Measurements from ENCODE around the gene ADISSP. TPM values are rescaled to one million over a fixed set of nuclear protein-coding genes. Genes with fewer than 3 reads are reported as not detected.

ADISSP gene
- total RNA-seq, 3 donors from 2014 or later: 63.3 to 102 (median 84.2) TPM

Other genes with a start within 250 kb of the ADISSP start
- not detected for gene GFRA4, start 104.4 kb downstream of the ADISSP start, total RNA-seq
- gene ADAM33, start 85.7 kb downstream of the ADISSP start, total RNA-seq: not detected
- under 1 TPM; 0.05 TPM for gene SIGLEC1, start 55.2 kb downstream of the ADISSP start, total RNA-seq
- under 1 TPM in 1 of 3 donors, not detected in 2; 0.08 TPM for gene HSPA12B, start 35.1 kb downstream of the ADISSP start, total RNA-seq
- under 1 TPM in 1 of 3 donors, not detected in 2; 0.18 TPM for gene SPEF1, start 13.7 kb upstream of the ADISSP start, total RNA-seq
- gene CENPB, start 19.0 kb upstream of the ADISSP start, total RNA-seq: 10 to 100 TPM; 77.9 to 91.4 (median 89.2) TPM
- gene CDC25B, start 28.6 kb upstream of the ADISSP start, total RNA-seq: 10 to 100 TPM; 32.8 to 40.8 (median 34.7) TPM
- 10 to 100 TPM; 14.2 to 17.3 (median 14.7) TPM for gene AP5S1, start 52.8 kb upstream of the ADISSP start, total RNA-seq
- gene MAVS, start 79.1 kb upstream of the ADISSP start, total RNA-seq: 10 to 100 TPM; 25.5 to 26.2 (median 25.6) TPM
- gene PANK2, start 121.6 kb upstream of the ADISSP start, total RNA-seq: 10 to 100 TPM; 32.9 to 37.3 (median 34.1) TPM
- gene RNF24, start 247.8 kb upstream of the ADISSP start, total RNA-seq: 1 to 10 TPM; 5.2 to 7.3 (median 7.2) TPM

Data from activated T-cell treated with anti-CD3 and anti-CD28 coated beads, Interleukin-2, amount 50 U/mL, for 4 hours (primary cell).